H1 (cell line): Measurements from ENCODE around the gene ATG9B. TPM values are rescaled to one million over a fixed set of nuclear protein-coding genes. Genes with fewer than 3 reads are reported as not detected.

Experiments used
- CTCF ChIA-PET: fragments of 300-600 bp; sonication (Branson Sonifier 250); formaldehyde crosslinking; loops from one replicate; lab custom pipeline; 2021; ENCODE audit not compliant: partially characterized antibody; lab: Charles Lee
- POLR2A ChIA-PET: fragments of 300-600 bp; sonication (Branson Sonifier 250); formaldehyde crosslinking; loops from one replicate; lab custom pipeline; 2021; ENCODE audit warnings: inconsistent platforms; ENCODE audit not compliant: partially characterized antibody; lab: Charles Lee
- DNase-seq, 2 experiments: peaks; one replicate each; pipeline versions ENCODE4 v3.0.0 to v3.0.0-alpha.2; 2010 to 2022; ENCODE audit warnings: low spot score in 2 of 2, low read depth in 1 of 2, mixed read lengths in 1 of 2
- FAIRE-seq: peaks from 2 replicates; lab custom pipeline; 2011; peaks lifted over from hg19 to GRCh38; lab: Jason Lieb, UNC
- H2AFZ ChIP-seq: 2 replicates; pipeline ENCODE4 v1.8.1; 2012; ENCODE audit warnings: low read length, inconsistent platforms
- H2AK5ac ChIP-seq: 2 replicates; pipeline ENCODE4 v1.6.1; 2013; ENCODE audit warnings: low read depth, low read length
- H2BK120ac ChIP-seq: replicated peaks from 2 replicates; pipeline ENCODE3; 2013; ENCODE audit warnings: low read depth, low read length, inconsistent platforms
- H2BK12ac ChIP-seq: 2 replicates; pipeline ENCODE4 v1.6.1; 2013; ENCODE audit warnings: low read depth, low read length
- H2BK15ac ChIP-seq: 2 replicates; pipeline ENCODE4 v1.6.1; 2013; ENCODE audit warnings: low read length
- H2BK20ac ChIP-seq: 2 replicates; pipeline ENCODE4 v1.6.1; 2013; ENCODE audit warnings: low read length
- H2BK5ac ChIP-seq: 2 replicates; pipeline ENCODE4 v1.6.1; 2013; ENCODE audit warnings: low read depth, low read length
- H3K14ac ChIP-seq: 2 replicates; pipeline ENCODE4 v1.6.1; 2013; ENCODE audit warnings: inconsistent platforms; ENCODE audit not compliant: insufficient read length
- H3K18ac ChIP-seq: 2 replicates; pipeline ENCODE4 v1.6.1; 2013; ENCODE audit warnings: low read length; ENCODE audit errors: extremely low read depth
- H3K23ac ChIP-seq: 2 replicates; pipeline ENCODE4 v1.6.1; 2013; ENCODE audit warnings: inconsistent platforms; ENCODE audit not compliant: insufficient read length
- H3K23me2 ChIP-seq: 2 replicates; pipeline ENCODE4 v1.6.1; 2013; ENCODE audit warnings: low read depth, low read length
- H3K27ac ChIP-seq: 2 replicates; pipeline ENCODE4 v1.6.1; 2011; ENCODE audit warnings: low read depth, low read length, inconsistent platforms
- H3K27me3 ChIP-seq, 4 experiments: replicated peaks in 1 of 4; 1 replicate in 1 of 4; 2 replicates in 3 of 4; pipeline versions ENCODE4 v1.6.1 to v1.8.1; 2011 to 2013; ENCODE audit warnings: low read length in 3 of 4, mild to moderate bottlenecking in 3 of 4, inconsistent platforms in 2 of 4, mixed read lengths in 2 of 4, moderate library complexity in 1 of 4; ENCODE audit not compliant: control insufficient read depth in 3 of 4, insufficient read depth in 3 of 4; ENCODE audit errors: extremely low read depth in 1 of 4
- H3K36me3 ChIP-seq, 4 experiments: 2 replicates each; pipeline versions ENCODE4 v1.6.1 to v1.8.1; 2011 to 2013; ENCODE audit warnings: mild to moderate bottlenecking in 4 of 4, low read length in 3 of 4, moderate library complexity in 2 of 4, control low read depth in 1 of 4, inconsistent platforms in 1 of 4; ENCODE audit not compliant: insufficient read depth in 4 of 4, control insufficient read depth in 2 of 4
- H3K4ac ChIP-seq: replicated peaks from 2 replicates; pipeline ENCODE3; 2013; ENCODE audit warnings: low read length, low read depth, mixed read lengths, inconsistent platforms; ENCODE audit not compliant: insufficient read length
- H3K4me1 ChIP-seq, 4 experiments: replicated peaks in 1 of 4; 1 replicate in 1 of 4; 2 replicates in 3 of 4; pipeline versions ENCODE4 v1.6.1 to v1.8.1; 2011 to 2013; ENCODE audit warnings: low read length in 3 of 4, inconsistent platforms in 2 of 4, mixed read lengths in 1 of 4; ENCODE audit not compliant: insufficient read depth in 4 of 4, control insufficient read depth in 3 of 4
- H3K4me2 ChIP-seq, 2 experiments: 2 replicates each; pipeline versions ENCODE4 v1.6.1 to v1.8.1; 2011 to 2013; ENCODE audit warnings: low read depth in 2 of 2, low read length in 2 of 2, control low read depth in 1 of 2, inconsistent platforms in 1 of 2, mild to moderate bottlenecking in 1 of 2; ENCODE audit not compliant: insufficient read depth in 1 of 2
- H3K4me3 ChIP-seq, 4 experiments: fragments of 200-600, 300-600 bp in 1 of 4; sonication (generic), shearing (Covaris generic), sonication (Bioruptor Twin) in 1 of 4; 2 replicates each; pipeline versions ENCODE4 v1.5.1 to v1.8.1; 2011 to 2016; ENCODE audit warnings: low read length in 4 of 4, low read depth in 3 of 4, control low read depth in 2 of 4, inconsistent platforms in 2 of 4, mild to moderate bottlenecking in 2 of 4, mixed read lengths in 1 of 4, moderate library complexity in 1 of 4; ENCODE audit not compliant: insufficient read depth in 2 of 4; ENCODE audit errors: extremely low read depth in 1 of 4
- H3K56ac ChIP-seq: replicated peaks from 2 replicates; pipeline ENCODE3; 2013; ENCODE audit warnings: low read depth, mild to moderate bottlenecking, mixed read lengths, low read length, inconsistent platforms; ENCODE audit not compliant: insufficient read length
- H3K79me1 ChIP-seq: 2 replicates; pipeline ENCODE4 v1.6.1; 2013; ENCODE audit warnings: low read depth, low read length, control low read depth
- H3K79me2 ChIP-seq, 2 experiments: 2 replicates each; pipeline versions ENCODE4 v1.6.1 to v1.8.1; 2012 to 2013; ENCODE audit warnings: low read length in 2 of 2, mild to moderate bottlenecking in 2 of 2, inconsistent platforms in 1 of 2; ENCODE audit not compliant: insufficient read depth in 2 of 2, control insufficient read depth in 1 of 2
- H3K9ac ChIP-seq, 4 experiments: replicated peaks in 1 of 4; 1 replicate in 1 of 4; 2 replicates in 3 of 4; pipeline versions ENCODE4 v1.6.1 to v1.8.1; 2011 to 2013; ENCODE audit warnings: low read depth in 3 of 4, low read length in 3 of 4, control low read depth in 2 of 4, mild to moderate bottlenecking in 2 of 4, moderate library complexity in 2 of 4, inconsistent platforms in 1 of 4; ENCODE audit errors: extremely low read depth in 1 of 4
- H3K9me3 ChIP-seq, 2 experiments: 2 replicates each; pipeline versions ENCODE4 v1.6.1 to v1.8.1; 2012 to 2013; ENCODE audit warnings: mild to moderate bottlenecking in 2 of 2, moderate library complexity in 2 of 2, control low read depth in 1 of 2, inconsistent platforms in 1 of 2, low read depth in 1 of 2, low read length in 1 of 2, mixed read lengths in 1 of 2; ENCODE audit not compliant: insufficient read depth in 2 of 2
- H4K20me1 ChIP-seq, 2 experiments: replicated peaks in 1 of 2; 2 replicates each; pipeline versions ENCODE3 to v1.8.1; 2011 to 2013; ENCODE audit warnings: inconsistent platforms in 2 of 2, low read length in 2 of 2, mild to moderate bottlenecking in 1 of 2; ENCODE audit not compliant: insufficient read depth in 2 of 2, control insufficient read depth in 1 of 2
- H4K5ac ChIP-seq: 2 replicates; pipeline ENCODE4 v1.6.1; 2013; ENCODE audit warnings: low read length, low read depth, mixed read lengths, inconsistent platforms; ENCODE audit not compliant: insufficient read length
- H4K8ac ChIP-seq: 2 replicates; pipeline ENCODE4 v1.8.0; 2013; ENCODE audit warnings: mild to moderate bottlenecking, moderate library complexity, low read length, inconsistent platforms; ENCODE audit not compliant: insufficient read depth; ENCODE audit errors: extremely low read depth
- H4K91ac ChIP-seq: replicated peaks from 2 replicates; pipeline ENCODE3; 2013; ENCODE audit warnings: low read length, mixed read lengths, inconsistent platforms; ENCODE audit not compliant: insufficient read length
- CHD1 ChIP-seq: IDR thresholded peaks from 2 replicates; pipeline ENCODE4 v1.6.1; 2012; ENCODE audit warnings: low read depth, low read length, improper control_type of control experiment
- EP300 ChIP-seq, 2 experiments: IDR thresholded peaks; 1 replicate in 1 of 2; 2 replicates in 1 of 2; pipeline ENCODE4 v1.6.1; 2011 to 2012; ENCODE audit warnings: low read depth in 2 of 2, low read length in 2 of 2, mild to moderate bottlenecking in 2 of 2, borderline replicate concordance in 1 of 2, inconsistent platforms in 1 of 2, moderate library complexity in 1 of 2
- HDAC2 ChIP-seq, 2 experiments: fragments of 300-600 bp in 1 of 2; sonication (generic) in 1 of 2; IDR thresholded peaks; 2 replicates each; pipeline ENCODE4 v1.6.1; 2011 to 2012; ENCODE audit warnings: low read depth in 2 of 2, low read length in 2 of 2, mild to moderate bottlenecking in 2 of 2, moderate library complexity in 2 of 2, borderline replicate concordance in 1 of 2, inconsistent platforms in 1 of 2
- JUN ChIP-seq: IDR thresholded peaks from 2 replicates; pipeline ENCODE4 v1.6.1; 2011; ENCODE audit warnings: low read depth, mild to moderate bottlenecking, improper control_type of control experiment, low read length
- JUND ChIP-seq: IDR thresholded peaks from 2 replicates; pipeline ENCODE4 v1.6.1; 2011; ENCODE audit warnings: mild to moderate bottlenecking, improper control_type of control experiment, low read length
- KDM4A ChIP-seq: IDR thresholded peaks from one replicate; pipeline ENCODE4 v1.7.1; 2012; ENCODE audit warnings: low read depth, mild to moderate bottlenecking, moderate library complexity, low read length, inconsistent platforms; ENCODE audit not compliant: severe bottlenecking
- RAD21 ChIP-seq, 2 experiments: IDR thresholded peaks in 1 of 2; conservative IDR thresholded peaks in 1 of 2; 2 replicates each; pipeline ENCODE4 v1.6.1; 2011; ENCODE audit warnings: low read depth in 2 of 2, low read length in 2 of 2, improper control_type of control experiment in 1 of 2, inconsistent platforms in 1 of 2, mild to moderate bottlenecking in 1 of 2, moderate library complexity in 1 of 2
- SIN3A ChIP-seq, 2 experiments: IDR thresholded peaks in 1 of 2; conservative IDR thresholded peaks in 1 of 2; 2 replicates each; pipeline ENCODE4 v1.6.1; 2011 to 2012; ENCODE audit warnings: low read length in 2 of 2, improper control_type of control experiment in 1 of 2, low read depth in 1 of 2, mild to moderate bottlenecking in 1 of 2
- SRF ChIP-seq: IDR thresholded peaks from 2 replicates; pipeline ENCODE4 v1.6.1; 2011; ENCODE audit warnings: mild to moderate bottlenecking, low read depth, low read length, moderate library complexity
- TAF7 ChIP-seq: optimal IDR thresholded peaks from 2 replicates; pipeline ENCODE3; 2011; ENCODE audit warnings: low read depth, mild to moderate bottlenecking, inconsistent platforms, low read length, moderate library complexity, borderline replicate concordance
- WGBS, 2 experiments: shearing (Covaris generic) in 1 of 2; methylation state at CpG; one replicate each; pipeline versions ENCODE4 v1.1.6 to v1.1.7; 2013 to 2015; ENCODE audit warnings: low lambda C conversion rate in 2 of 2, mixed read lengths in 2 of 2, inconsistent platforms in 1 of 2, low coverage in 1 of 2, missing lambda C conversion rate in 1 of 2; ENCODE audit not compliant: insufficient replicate concordance in 2 of 2, insufficient coverage in 1 of 2, insufficient read length in 1 of 2; ENCODE audit errors: extremely low coverage in 1 of 2, missing lambda C conversion rate in 1 of 2; 5-methylcytosine and 5-hydroxymethylcytosine counted together
- polyA plus RNA-seq, 7 experiments: library from polyadenylated mRNA; depleted of rRNA in 3 of 7; stranded (reverse) in 5 of 7; unstranded in 2 of 7; fragments of >200 nt in 5 of 7; fragments of 200-250 nt in 2 of 7; gene quantifications; 1 replicate in 5 of 7; 2 replicates in 1 of 7; 4 replicates in 1 of 7; pipeline versions ENCODE4 v1.2.1 to v1.2.3, GENCODE V29; 2011 to 2013; ENCODE audit warnings: missing spikeins in 2 of 7, mixed read lengths in 2 of 7
- total RNA-seq: library from RNA; stranded (reverse); fragmentation: NEBNext Ultra II Directional; extraction: Animal tissue kit (Norgen Biotek cat#: 25700); gene quantifications from 2 replicates; pipeline ENCODE4 v1.2.1, GENCODE V29; 2021

ATG9B gene
- total and polyA plus RNA-seq, 2 of the 8 experiments (the other 6 are each of a cell fraction or from before 2014, with no cell fraction given) = 1.4 to 2.3 TPM

- Histone ChIP-seq H3K23ac (no peak overlapping the region), H3K23me2 (peaks cover 7% of the 10 kb centered on the region; the same call in 1 of the 2 replicates), H2BK12ac (peak overlapping the region; percentile 84; the same call in 1 of the 2 replicates), H4K91ac (peak overlapping the region; percentile 86), H3K4ac (no peak overlapping the region), H3K14ac (no peak overlapping the region), H4K20me1 (no peaks in the 10 kb centered on the region), H2BK5ac (no peak overlapping the region), H2BK120ac (peak overlapping the region; percentile 12), H3K9me3 (no peaks in the 10 kb centered on the region), H3K4me1 (peaks cover 0 to 29% (median 19%) of the 10 kb centered on the region in 4 experiments; a peak in 5 of 7 replicates), H3K79me2 (no peaks in the 10 kb centered on the region), H3K36me3 (no peaks in the 10 kb centered on the region), H2BK20ac (no peak overlapping the region), H3K27ac (no peak overlapping the region), H3K27me3 (peaks cover 8 to 46% (median 39%) of the 10 kb centered on the region in 4 experiments), H3K79me1 (no peaks in the 10 kb centered on the region; the same call in 1 of the 2 replicates), H2AFZ (no peak overlapping the region), H4K8ac (peak overlapping the region; percentile 92; the same call in 1 of the 2 replicates), H4K5ac (no peak overlapping the region), H3K56ac (peak overlapping the region; percentile 17), H3K4me2 (peak overlapping the region; percentile 36 to 75), H3K18ac (no peak overlapping the region; the same call in 1 of the 2 replicates), H3K4me3 (peak overlapping the region in 2 of 4 experiments; percentile 17 to 50; a peak in 5 of 8 replicates), H2BK15ac (peak overlapping the region; percentile 97; the same call in 1 of the 2 replicates), H3K9ac (no peak overlapping the region), H2AK5ac (no peak overlapping the region)
- ChIA-PET CTCF (interaction anchor here (0.6 to 8.0 kb wide), 43 partner anchors 8 to 1218 kb away, joined by 3 to 116 read pairs (median 6); partner anchors contain the start of genes ABCB8, ABCF2, AGAP3 and ASIC3), POLR2A (interaction anchor here (1.0 to 3.2 kb wide), 8 partner anchors 8 to 112 kb away, joined by 3 to 18 read pairs (median 3); partner anchors contain the start of gene ABCB8)
- DNase-seq (peak in 1 of 2 experiments; percentile 99), FAIRE-seq (no peak)
- WGBS, 2 experiments = 9% methylated on average over 33 of the region's 34 CpGs; no CpG with 5 or more reads in 1 of the 2 experiments
- TF ChIP-seq RAD21 (IDR thresholded peaks at IDR 0.05 in 1 of 2, conservative IDR thresholded peaks at IDR 0.05 in 1 of 2; ENCODE audit: low read depth in 2 of 2, low read length in 2 of 2) (peak; percentile 58 to 72), SRF (0 out of 2 replicates have a peak, but pooled peaks have one; percentile 11), JUND (no peak), CHD1 (no peak), KDM4A (no peak), HDAC2 (IDR thresholded peaks at IDR 0.05; ENCODE audit: borderline replicate concordance in 1 of 2, low read depth in 2 of 2, low read length in 2 of 2) (0 out of 4 replicates have a peak, but pooled peaks of 1 of the 2 experiments have one; percentile 45), EP300 (IDR thresholded peaks at IDR 0.05; ENCODE audit: borderline replicate concordance in 1 of 2, low read depth in 2 of 2, low read length in 2 of 2) (peak in 1 of 2 experiments; percentile 40; a peak in 1 of 3 replicates), TAF7 (peak; percentile 45), JUN (no peak), SIN3A (conservative IDR thresholded peaks at IDR 0.05 in 1 of 2, IDR thresholded peaks at IDR 0.05 in 1 of 2; ENCODE audit: low read depth in 1 of 2, low read length in 2 of 2) (peak in 1 of 2 experiments; percentile 52; a peak in 1 of 4 replicates)
These were observed 6.3 kb downstream of the ATG9B start for GRCh38 chr7:151017953-151018420.
